NCI-H146 (cell line): ENCODE data around the gene PHEX.
A peak's percentile ranks its signal among the peaks of the same experiment; 100 is the strongest.
"Not testable (repeated sequence)": the region's sequence is repeated elsewhere in the genome, so short reads cannot be mapped to it uniquely, and the experiment has no call there.

ENCODE experiments used
- DNase-seq: peaks from one replicate; lab custom pipeline; 2025; lab: John Stamatoyannopoulos, UW

PHEX gene

GRCh38 chrX:22247169-22247568, 215.0 kb downstream of the PHEX start:
- no peak for DNase-seq

- DNase-seq = no peak
Measured at GRCh38 chrX:22248401-22248800, 216.3 kb downstream of the PHEX start.

- no peak for DNase-seq
Measured at GRCh38 chrX:22249371-22249770, 217.2 kb downstream of the PHEX start.

- no peak for DNase-seq
Measured at GRCh38 chrX:22268706-22269105, 236.6 kb downstream of the PHEX start.

DNA sequence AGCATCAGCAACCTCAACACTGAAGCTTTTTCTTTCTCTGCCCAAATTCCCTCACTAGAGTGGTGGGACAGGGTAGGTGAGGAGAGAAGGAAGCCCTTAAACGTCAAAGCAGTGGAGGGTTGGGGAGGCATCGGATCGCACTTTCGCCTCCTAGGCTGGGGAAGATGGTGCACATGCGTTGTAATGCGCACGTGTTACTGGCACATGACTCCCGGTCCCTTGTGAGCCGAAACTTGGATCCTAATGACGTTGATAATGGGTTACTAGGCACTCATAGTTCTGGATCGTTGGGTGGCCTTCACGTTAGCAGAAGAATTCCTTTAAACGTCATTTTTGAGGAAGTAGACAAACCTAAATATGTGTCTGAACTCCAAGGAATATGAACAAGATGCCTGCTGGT, 240.5 kb downstream of the PHEX start, which contains the start of gene CBLL2:
Gene CBLL2, plus strand, starts transcription at position 301 of the 400 bp plus-strand sequence. Its CDS starts 79 bp downstream, at position 380.
- DNase-seq = no peak

DNA sequence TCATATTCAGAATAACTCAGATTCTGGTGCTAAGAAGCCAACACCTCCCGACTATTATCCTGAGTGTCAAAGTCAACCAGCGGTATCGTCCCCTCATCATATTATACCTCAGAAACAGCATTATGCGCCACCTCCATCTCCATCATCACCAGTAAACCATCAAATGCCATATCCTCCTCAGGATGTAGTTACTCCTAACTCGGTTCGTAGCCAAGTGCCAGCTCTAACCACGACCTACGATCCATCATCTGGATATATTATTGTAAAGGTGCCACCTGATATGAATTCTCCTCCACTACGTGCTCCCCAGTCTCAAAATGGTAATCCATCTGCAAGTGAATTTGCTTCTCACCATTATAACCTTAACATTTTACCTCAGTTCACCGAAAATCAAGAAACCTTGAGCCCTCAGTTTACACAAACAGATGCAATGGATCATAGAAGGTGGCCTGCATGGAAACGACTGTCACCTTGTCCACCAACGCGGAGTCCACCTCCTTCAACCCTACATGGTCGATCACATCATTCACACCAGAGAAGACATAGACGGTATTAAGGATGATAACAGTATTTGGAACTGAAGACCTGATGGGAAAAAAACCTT, 241.7 kb downstream of the PHEX start:
- DNase-seq = no peak

DNA sequence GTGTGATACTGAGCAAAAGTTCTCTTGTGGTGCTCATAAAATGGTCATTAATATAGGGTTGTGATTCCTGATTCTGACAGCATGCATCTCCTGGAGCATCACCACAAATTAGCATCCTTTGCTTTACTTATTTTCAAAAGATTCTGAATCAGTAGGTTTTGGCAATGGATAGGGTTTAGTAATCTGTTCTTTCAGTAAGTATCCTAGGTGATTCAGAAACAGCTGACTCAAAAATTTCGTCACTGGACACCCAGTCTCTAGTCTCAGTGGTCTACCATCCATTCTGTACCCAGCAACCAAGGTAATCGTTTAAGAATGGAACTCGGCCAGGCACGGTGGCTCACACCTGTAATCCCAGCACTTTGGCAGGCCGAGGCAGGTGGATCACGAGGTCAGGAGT, 244.7 kb downstream of the PHEX start:
- DNase-seq = no peak

DNA sequence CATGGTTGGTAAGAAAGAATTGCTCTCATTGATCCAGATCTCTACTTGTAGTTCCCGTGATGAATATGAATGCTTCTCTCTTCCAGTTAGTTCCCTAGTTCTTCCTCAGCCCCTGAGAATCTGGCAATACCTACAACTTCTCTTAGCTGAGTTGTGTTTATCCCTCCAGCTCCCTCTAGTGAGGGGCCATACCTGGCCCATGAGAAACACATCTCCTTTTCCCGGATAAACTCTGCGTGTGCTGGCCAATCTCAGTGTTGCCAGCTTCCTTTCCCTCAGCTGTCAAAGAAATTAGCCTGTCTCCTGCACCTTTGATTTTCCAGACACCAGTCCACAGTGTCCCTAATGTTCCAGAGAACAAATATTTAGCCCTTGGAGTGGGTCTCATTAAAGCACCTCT, 246.2 kb downstream of the PHEX start:
- peak; percentile 5 for DNase-seq

DNA sequence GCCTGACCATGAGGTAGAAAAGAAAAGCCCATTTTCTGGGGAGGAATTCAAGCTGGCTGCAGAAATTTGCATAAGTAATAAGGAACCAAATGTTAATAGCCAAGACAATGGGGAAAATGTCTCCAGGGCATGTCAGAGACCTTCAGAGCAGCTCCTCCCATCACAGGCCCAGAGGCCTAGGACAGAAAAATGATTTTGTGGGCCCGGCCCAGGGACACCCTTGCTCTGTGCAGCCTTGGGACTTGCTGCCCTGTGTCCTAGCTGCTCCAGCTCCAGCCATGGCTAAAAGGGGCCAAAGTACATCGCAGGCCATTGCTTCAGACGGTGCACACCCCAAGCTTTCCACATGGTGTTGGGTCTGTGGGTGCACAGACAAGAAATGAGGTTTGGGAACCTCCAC, 257.1 kb downstream of the PHEX start:
- not testable (repeated sequence) for DNase-seq

DNA sequence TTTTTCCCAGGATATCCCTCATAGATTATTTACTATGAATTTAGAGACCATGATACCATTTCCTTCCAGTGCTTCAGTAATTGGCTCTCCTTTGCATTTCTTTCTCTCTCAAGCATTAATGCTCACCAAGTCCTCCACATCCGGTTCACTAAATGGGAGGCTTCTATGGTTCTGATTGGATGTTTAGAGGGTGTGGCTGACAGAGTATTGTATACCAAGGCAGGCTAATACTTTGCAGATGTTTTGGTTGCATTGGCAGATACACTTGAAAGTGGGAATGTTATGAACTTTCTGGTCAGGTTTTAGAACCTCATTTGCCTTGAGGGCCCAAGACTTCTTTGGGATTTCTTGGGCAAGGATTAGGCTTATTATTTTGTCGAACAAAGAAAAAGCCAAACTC, 264.7 kb downstream of the PHEX start:
- no peak for DNase-seq

GRCh38 chrX:22300130-22300529, 268.0 kb downstream of the PHEX start:
- peak; percentile 55 for DNase-seq
